AG09319 (cell line): ENCODE measurements around the gene SAMM50.

ENCODE experiments used
- DNase-seq: peaks from one replicate; pipeline ENCODE4 v3.0.0-alpha.2; 2010; ENCODE audit warnings: low read depth; ENCODE audit errors: extremely low read depth
- CTCF ChIP-seq: IDR thresholded peaks from 2 replicates; pipeline ENCODE4 v1.5.1; 2011; ENCODE audit warnings: low read depth, mild to moderate bottlenecking, inconsistent platforms, low read length, moderate library complexity

SAMM50 gene

GRCh38 chr22:43994416-43994815, 39.2 kb downstream of the SAMM50 start:
- no peak for TF ChIP-seq CTCF
- DNase-seq, result no peak

GRCh38 chr22:43995057-43995685, 39.9 kb downstream of the SAMM50 start:
- DNase-seq, result no peak
- TF ChIP-seq CTCF, result no peak

GRCh38 chr22:43995798-43996169, 40.5 kb downstream of the SAMM50 start:
- DNase-seq, result no peak
- TF ChIP-seq CTCF, result no peak

GRCh38 chr22:43996170-43996980, 41.1 kb downstream of the SAMM50 start:
- TF ChIP-seq CTCF, result no peak
- DNase-seq, result no peak

- no peak for DNase-seq
- TF ChIP-seq CTCF, result no peak
Observed at GRCh38 chr22:43996981-43997265, 41.7 kb downstream of the SAMM50 start.

GRCh38 chr22:43998679-43999264, 43.5 kb downstream of the SAMM50 start:
- no peak for TF ChIP-seq CTCF
- DNase-seq, result no peak

GRCh38 chr22:43999378-43999777, 44.1 kb downstream of the SAMM50 start:
- no peak for DNase-seq
- no peak for TF ChIP-seq CTCF
